Osteocyte (in vitro differentiated cells): Measurements from ENCODE around the gene HGFAC. TPM values are rescaled to one million over a fixed set of nuclear protein-coding genes. Genes with fewer than 3 reads are reported as not detected.

Experiments
- DNase-seq: peaks from one replicate; pipeline ENCODE4 v3.0.0; 2021; ENCODE audit warnings: mixed read lengths; ENCODE audit not compliant: unreplicated experiment; ENCODE audit errors: extremely low spot score
- H3K27ac Mint-ChIP-seq: one replicate; pipeline ENCODE4 v1.8.0; 2021; ENCODE audit warnings: mild to moderate bottlenecking, mixed read lengths; ENCODE audit not compliant: unreplicated experiment
- H3K27me3 Mint-ChIP-seq: one replicate; pipeline ENCODE4 v1.8.0; 2021; ENCODE audit warnings: mixed read lengths; ENCODE audit not compliant: unreplicated experiment
- H3K36me3 Mint-ChIP-seq: one replicate; pipeline ENCODE4 v1.8.0; 2021; ENCODE audit warnings: mixed read lengths; ENCODE audit not compliant: unreplicated experiment
- H3K4me1 Mint-ChIP-seq: one replicate; pipeline ENCODE4 v1.8.0; 2021; ENCODE audit warnings: mixed read lengths; ENCODE audit not compliant: unreplicated experiment
- H3K4me3 Mint-ChIP-seq: one replicate; pipeline ENCODE4 v1.8.0; 2021; ENCODE audit warnings: mild to moderate bottlenecking, moderate library complexity, mixed read lengths; ENCODE audit not compliant: unreplicated experiment
- H3K9me3 Mint-ChIP-seq: one replicate; pipeline ENCODE4 v1.8.0; 2021; ENCODE audit warnings: mixed read lengths; ENCODE audit not compliant: unreplicated experiment
- CTCF ChIP-seq: fragments of 200-600 bp; sonication (generic); IDR thresholded peaks from 2 replicates; pipeline ENCODE4 v1.5.0; 2021; ENCODE audit warnings: antibody characterized with exemption, mild to moderate bottlenecking, moderate library complexity
- total RNA-seq: library from RNA; stranded (reverse); gene quantifications from 2 replicates; pipeline ENCODE4 v1.2.1, GENCODE V29; 2021

Gene HGFAC
- total RNA-seq, 1 donor from 2014 or later, result 0.54 TPM

- no peak for DNase-seq
- no peak overlapping the region for H3K27ac Mint-ChIP-seq
- H3K36me3 Mint-ChIP-seq, result peaks cover 7% of the 10 kb centered on the region
- H3K4me3 Mint-ChIP-seq, result no peak overlapping the region
- no peaks in the 10 kb centered on the region for H3K9me3 Mint-ChIP-seq
- no peaks in the 10 kb centered on the region for H3K27me3 Mint-ChIP-seq
- H3K4me1 Mint-ChIP-seq, result no peaks in the 10 kb centered on the region
- no peak for TF ChIP-seq CTCF
Observed at GRCh38 chr4:3426465-3427133, 15.2 kb upstream of the HGFAC start.

GRCh38 chr4:3427134-3427476 is 14.7 kb upstream of the HGFAC start:
- H3K4me1 Mint-ChIP-seq, result no peaks in the 10 kb centered on the region
- DNase-seq, result no peak

GRCh38 chr4:3427706-3428446 is 13.9 kb upstream of the HGFAC start:
- no peaks in the 10 kb centered on the region for H3K9me3 Mint-ChIP-seq

More at GRCh38 chr4:3427134-3427476, 14.7 kb upstream of the HGFAC start:
- TF ChIP-seq CTCF, result no peak
- H3K4me3 Mint-ChIP-seq, result no peak overlapping the region
- no peaks in the 10 kb centered on the region for H3K9me3 Mint-ChIP-seq
- H3K27ac Mint-ChIP-seq, result no peak overlapping the region
- H3K27me3 Mint-ChIP-seq, result no peaks in the 10 kb centered on the region
- H3K36me3 Mint-ChIP-seq, result peaks cover 7% of the 10 kb centered on the region

GRCh38 chr4:3429651-3430050 is 12.1 kb upstream of the HGFAC start:
- Mint-ChIP-seq H3K27ac (no peak overlapping the region), H3K4me3 (no peak overlapping the region), H3K9me3 (no peaks in the 10 kb centered on the region), H3K36me3 (peaks cover 1% of the 10 kb centered on the region), H3K4me1 (no peaks in the 10 kb centered on the region), H3K27me3 (no peaks in the 10 kb centered on the region)
- TF ChIP-seq CTCF, result no peak
- DNase-seq, result no peak

More at GRCh38 chr4:3427706-3428446, 13.9 kb upstream of the HGFAC start:
- TF ChIP-seq CTCF, result no peak
- Mint-ChIP-seq H3K4me1 (no peaks in the 10 kb centered on the region), H3K36me3 (peaks cover 5% of the 10 kb centered on the region), H3K27me3 (no peaks in the 10 kb centered on the region), H3K4me3 (no peak overlapping the region), H3K27ac (no peak overlapping the region)
- no peak for DNase-seq

- no peaks in the 10 kb centered on the region for H3K9me3 Mint-ChIP-seq
Observed at GRCh38 chr4:3430524-3430923, 11.2 kb upstream of the HGFAC start.

More at GRCh38 chr4:3430524-3430923, 11.2 kb upstream of the HGFAC start:
- H3K27me3 Mint-ChIP-seq, result no peaks in the 10 kb centered on the region
- H3K4me3 Mint-ChIP-seq, result no peak overlapping the region
- H3K36me3 Mint-ChIP-seq, result no peaks in the 10 kb centered on the region
- no peak for DNase-seq
- TF ChIP-seq CTCF, result no peak
- no peak overlapping the region for H3K27ac Mint-ChIP-seq
- H3K4me1 Mint-ChIP-seq, result no peaks in the 10 kb centered on the region
